ENCODE data around the gene KCNJ4.
"Not testable (repeated sequence)": the region's sequence is repeated elsewhere in the genome, so short reads cannot be mapped to it uniquely, and the experiment has no call there.

Gene KCNJ4

DNA sequence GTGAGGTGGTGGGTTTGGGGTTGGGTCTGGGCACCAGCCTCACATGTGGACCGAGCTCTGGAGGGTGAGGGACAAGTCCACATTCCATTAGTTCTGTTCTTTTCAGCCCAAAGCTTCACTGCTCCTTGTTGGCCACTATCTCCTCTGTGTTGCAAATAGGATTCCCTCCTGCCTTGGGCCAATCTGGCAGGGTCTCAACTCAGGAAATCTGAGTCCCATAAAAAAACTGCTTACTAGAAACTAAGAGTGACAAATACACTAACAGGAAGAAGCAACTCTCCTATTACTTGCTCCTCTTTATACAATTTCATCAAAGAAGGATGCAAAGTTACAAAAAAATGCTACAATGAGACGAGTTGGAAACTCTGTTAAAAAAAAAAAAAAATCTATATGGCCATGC is 71.6 kb downstream of the KCNJ4 start:
- Mint-ChIP-seq H3K27ac (no peak overlapping the region), H3K27me3 (peaks cover 4% of the 10 kb centered on the region), H3K4me1 (ENCODE audit: low read depth) (peaks cover 7% of the 10 kb centered on the region), H3K36me3 (ENCODE audit: low read depth) (no peaks in the 10 kb centered on the region), H3K9me3 (no peaks in the 10 kb centered on the region), H3K4me3 (no peak overlapping the region)

DNA sequence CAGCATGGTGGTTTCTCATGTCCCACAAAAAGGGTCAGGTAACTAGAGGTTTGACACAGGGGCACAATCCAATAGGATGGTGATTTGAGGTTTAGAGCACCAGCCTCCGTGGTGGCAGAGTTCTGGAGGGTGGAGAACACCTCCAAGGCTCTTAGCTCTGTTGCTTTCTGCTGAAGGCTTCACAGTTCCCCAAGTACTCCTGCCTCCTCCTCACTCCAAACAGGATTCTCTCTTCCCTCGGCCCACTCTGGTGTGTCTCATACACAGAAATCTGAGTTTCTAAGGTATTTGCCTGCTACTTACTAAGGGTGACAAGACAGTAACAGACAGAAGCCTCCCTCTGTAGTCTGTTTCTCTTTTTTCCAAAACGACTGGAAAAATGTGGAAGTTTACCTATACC is 73.6 kb downstream of the KCNJ4 start:
- not testable (repeated sequence) for H3K27ac Mint-ChIP-seq; H3K9me3 Mint-ChIP-seq; H3K4me1 Mint-ChIP-seq (ENCODE audit: low read depth); H3K36me3 Mint-ChIP-seq (ENCODE audit: low read depth); H3K27me3 Mint-ChIP-seq; H3K4me3 Mint-ChIP-seq

All from stimulated activated naive CD8-positive, alpha-beta T cell treated with anti-CD3 and anti-CD28 coated beads, Interleukin-15, Interleukin-2, amounts not matched to agents 100 ng/mL and 50 ng/mL, for 24 hours (primary cell).